CMK (cell line): ENCODE data around the gene RARS1.

Source experiments
- DNase-seq: peaks from one replicate; pipeline ENCODE4 v3.0.0-alpha.2; 2010; ENCODE audit warnings: low read depth

Gene RARS1

GRCh38 chr5:168562279-168562678, 76.0 kb downstream of the RARS1 start:
- no peak for DNase-seq

- DNase-seq = no peak
Measured at GRCh38 chr5:168563959-168564358, 77.7 kb downstream of the RARS1 start.

GRCh38 chr5:168568738-168569137, 82.5 kb downstream of the RARS1 start:
- no peak for DNase-seq
